ENCODE measurements around the gene UROS.

UROS gene

DNA sequence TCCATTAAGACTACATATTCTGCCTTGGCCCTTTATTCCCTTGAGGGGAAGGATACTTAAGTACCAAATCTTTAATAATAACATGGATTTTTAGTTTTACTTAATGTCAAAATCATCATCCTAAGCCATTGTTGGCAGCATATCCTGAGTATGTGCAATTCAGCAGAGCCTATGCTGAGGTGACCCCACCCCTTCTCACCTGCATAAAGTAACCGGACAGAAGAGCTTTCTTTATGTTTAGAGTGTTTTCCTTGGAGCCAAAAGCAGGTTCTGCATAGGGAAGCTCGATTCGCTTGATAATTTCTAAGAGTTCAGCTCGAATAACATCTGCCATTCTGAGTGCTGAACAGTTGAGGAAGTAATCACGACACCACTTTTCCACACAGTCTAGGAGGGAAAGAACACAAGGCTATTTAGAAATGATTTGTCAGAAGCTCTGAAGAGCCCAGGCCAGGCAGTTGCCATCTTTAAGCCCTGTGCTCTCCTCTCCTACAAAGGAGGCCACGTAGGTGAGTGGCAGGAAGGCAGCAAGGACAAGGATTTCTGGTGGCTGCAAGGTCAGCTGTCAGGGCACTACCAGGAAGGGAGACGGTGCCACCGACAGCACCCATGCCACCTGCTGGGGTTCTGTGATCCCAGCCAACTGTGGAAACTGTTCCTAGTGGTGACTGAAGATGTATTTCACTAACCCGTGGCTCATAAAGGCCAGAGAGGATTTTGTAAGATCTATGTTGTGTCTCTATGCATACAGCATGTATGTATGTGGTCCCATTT, 15.9 kb upstream of the UROS start:
- DNase-seq (ENCODE audit: extremely low spot score), result no peak
- TF ChIP-seq, protein P1, sequence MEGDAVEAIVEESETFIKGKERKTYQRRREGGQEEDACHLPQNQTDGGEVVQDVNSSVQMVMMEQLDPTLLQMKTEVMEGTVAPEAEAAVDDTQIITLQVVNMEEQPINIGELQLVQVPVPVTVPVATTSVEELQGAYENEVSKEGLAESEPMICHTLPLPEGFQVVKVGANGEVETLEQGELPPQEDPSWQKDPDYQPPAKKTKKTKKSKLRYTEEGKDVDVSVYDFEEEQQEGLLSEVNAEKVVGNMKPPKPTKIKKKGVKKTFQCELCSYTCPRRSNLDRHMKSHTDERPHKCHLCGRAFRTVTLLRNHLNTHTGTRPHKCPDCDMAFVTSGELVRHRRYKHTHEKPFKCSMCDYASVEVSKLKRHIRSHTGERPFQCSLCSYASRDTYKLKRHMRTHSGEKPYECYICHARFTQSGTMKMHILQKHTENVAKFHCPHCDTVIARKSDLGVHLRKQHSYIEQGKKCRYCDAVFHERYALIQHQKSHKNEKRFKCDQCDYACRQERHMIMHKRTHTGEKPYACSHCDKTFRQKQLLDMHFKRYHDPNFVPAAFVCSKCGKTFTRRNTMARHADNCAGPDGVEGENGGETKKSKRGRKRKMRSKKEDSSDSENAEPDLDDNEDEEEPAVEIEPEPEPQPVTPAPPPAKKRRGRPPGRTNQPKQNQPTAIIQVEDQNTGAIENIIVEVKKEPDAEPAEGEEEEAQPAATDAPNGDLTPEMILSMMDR (IDR thresholded peaks at IDR 0.05; ENCODE audit: control extremely low read depth, extremely low read depth, low read depth, missing control alignments), result no peak
- POLR2A ChIA-PET, result no interaction called here
- CTCF ChIA-PET, result interaction anchor here (1.0 to 1.9 kb wide), 3 partner anchors 9 to 29 kb away, joined by 3 to 4 read pairs (median 4); no protein-coding TSS in a partner anchor

GRCh38 chr10:125836746-125837145, 13.7 kb upstream of the UROS start:
- TF ChIP-seq, protein P1 (IDR thresholded peaks at IDR 0.05; ENCODE audit: control extremely low read depth, extremely low read depth, low read depth, missing control alignments), result no peak
- ChIA-PET CTCF (no interaction called here), POLR2A (no interaction called here)
- DNase-seq (ENCODE audit: extremely low spot score), result no peak

- ChIA-PET POLR2A (no interaction called here), CTCF (interaction anchor here (1.0 to 1.7 kb wide), 2 partner anchors 11 to 22 kb away, joined by 3 to 5 read pairs; no protein-coding TSS in a partner anchor)
- TF ChIP-seq, protein P1 (IDR thresholded peaks at IDR 0.05; ENCODE audit: control extremely low read depth, extremely low read depth, low read depth, missing control alignments), result no peak
- no peak for DNase-seq (ENCODE audit: extremely low spot score)
Observed at GRCh38 chr10:125828311-125828710, 5.3 kb upstream of the UROS start.

DNA sequence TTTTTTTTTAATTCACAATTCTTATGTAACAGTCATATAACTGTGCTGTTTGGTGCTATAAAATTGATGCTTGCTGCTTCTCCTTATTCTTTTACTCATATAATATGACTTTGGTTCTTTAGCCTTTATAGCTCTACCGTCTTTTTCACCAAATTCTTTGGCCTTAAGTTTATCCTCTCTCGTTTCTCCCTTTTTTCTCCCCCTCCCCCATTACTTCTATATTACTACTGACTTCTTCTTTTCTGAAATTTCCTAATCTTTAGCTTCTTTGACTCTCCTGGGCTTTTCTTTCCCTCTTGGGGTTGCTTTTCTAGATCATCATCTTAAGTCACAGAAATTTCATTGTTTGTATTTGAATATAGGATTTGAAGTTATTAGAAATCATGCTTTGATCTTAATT, 4.1 kb upstream of the UROS start:
- TF ChIP-seq, protein P1 (IDR thresholded peaks at IDR 0.05; ENCODE audit: control extremely low read depth, extremely low read depth, low read depth, missing control alignments), result no peak
- no peak for DNase-seq (ENCODE audit: extremely low spot score)
- POLR2A ChIA-PET, result no interaction called here
- CTCF ChIA-PET, result interaction anchor here (1.1 to 1.7 kb wide), 3 partner anchors 21 to 42 kb away, joined by 3 to 5 read pairs (median 4); no protein-coding TSS in a partner anchor

GRCh38 chr10:125824736-125825135, 1.7 kb upstream of the UROS start:
- ChIA-PET POLR2A (no interaction called here), CTCF (no interaction called here)
- TF ChIP-seq, protein P1 (IDR thresholded peaks at IDR 0.05; ENCODE audit: control extremely low read depth, extremely low read depth, low read depth, missing control alignments), result no peak
- DNase-seq (ENCODE audit: extremely low spot score), result no peak

DNA sequence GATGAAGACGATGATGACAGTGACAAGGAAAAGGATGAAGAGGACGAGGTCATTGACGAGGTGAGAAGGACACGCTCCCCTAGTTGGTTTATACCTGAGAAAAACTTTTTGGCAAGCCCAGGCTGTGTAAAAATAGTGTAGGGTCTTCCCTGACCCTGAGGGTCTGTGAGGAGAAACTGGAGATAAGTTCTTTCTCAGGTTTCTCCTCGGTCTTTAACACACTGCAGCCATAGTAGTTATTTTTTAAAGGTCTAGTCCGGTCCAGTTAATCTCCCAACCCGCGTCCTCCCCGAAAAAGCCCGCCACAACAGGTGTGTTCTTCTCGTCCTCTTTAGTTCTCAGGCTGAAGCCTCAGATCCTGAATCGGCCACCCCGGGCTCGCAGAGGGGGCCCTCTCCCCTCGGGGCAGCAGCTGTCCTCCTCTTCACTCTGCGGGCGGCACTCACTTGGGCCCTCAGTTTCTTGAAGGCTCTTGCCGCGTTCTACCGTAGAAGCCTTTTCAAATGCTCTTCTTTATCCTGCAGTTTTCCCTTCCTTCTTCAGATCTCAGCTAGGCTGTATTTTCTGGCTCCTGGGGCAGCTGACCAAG, 699 bp upstream of the UROS start:
- POLR2A ChIA-PET, result no interaction called here
- no peak for DNase-seq (ENCODE audit: extremely low spot score)
- CTCF ChIA-PET, result interaction anchor here (1.1 kb wide), 1 partner anchor 7 kb away, joined by 4 read pairs; no protein-coding TSS in a partner anchor
- TF ChIP-seq, protein P1 (IDR thresholded peaks at IDR 0.05; ENCODE audit: control extremely low read depth, extremely low read depth, low read depth, missing control alignments), result no peak
